CD4-positive, alpha-beta T cell treated with Interleukin-4 for 1 hour (primary cell): ENCODE measurements around the gene ALDH1B1.

Experiments used
- DNase-seq, 2 donors: peaks; one replicate each; pipeline ENCODE4 v3.0.0-alpha.2; 2020 to 2022

The ALDH1B1 gene

DNA sequence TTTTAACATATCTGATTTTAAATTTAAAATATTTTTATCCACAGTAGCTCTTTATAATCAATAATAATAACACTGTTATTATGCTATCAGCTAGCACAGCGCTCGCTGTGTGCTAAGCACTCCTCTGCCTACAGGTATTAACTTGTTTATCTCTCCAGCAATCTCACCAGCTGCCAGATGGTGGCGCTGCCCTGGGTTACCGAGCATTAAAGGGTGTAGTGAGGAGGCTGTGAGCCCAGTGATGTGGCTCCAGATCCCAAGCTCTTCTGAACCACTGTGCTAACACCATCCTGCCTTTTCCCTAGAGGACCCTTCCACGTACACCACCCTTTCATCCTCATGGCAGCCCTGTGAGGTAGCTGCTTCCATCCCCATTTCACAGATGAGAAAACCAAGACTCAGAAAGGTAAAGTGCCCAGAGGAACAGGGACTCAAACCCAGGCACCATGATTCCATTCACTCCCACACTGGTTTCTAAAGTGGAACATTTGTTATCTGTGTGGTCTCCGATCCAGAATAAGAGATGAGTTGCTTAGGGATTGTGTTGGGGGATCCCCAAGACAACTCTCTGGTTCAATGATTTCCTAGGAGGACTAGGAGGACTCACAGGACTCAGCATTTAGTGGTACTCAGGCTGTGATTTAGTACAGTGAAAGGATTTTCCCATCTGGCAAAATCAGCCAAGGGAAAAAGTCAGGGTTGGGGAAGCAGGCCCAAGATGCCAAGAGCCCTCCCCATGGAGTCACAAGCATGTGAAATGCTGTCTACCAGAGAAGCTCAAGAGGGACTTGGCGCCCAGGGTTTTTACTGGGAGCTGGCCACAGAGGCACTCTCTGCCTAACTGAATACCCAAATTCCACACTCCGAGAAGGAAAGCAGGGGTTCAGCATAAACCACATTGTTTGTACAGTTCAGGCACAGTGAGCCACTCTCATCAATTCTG is 24.8 kb downstream of the ALDH1B1 start:
- DNase-seq: peak in 1 of 2 donors; percentile 38

DNA sequence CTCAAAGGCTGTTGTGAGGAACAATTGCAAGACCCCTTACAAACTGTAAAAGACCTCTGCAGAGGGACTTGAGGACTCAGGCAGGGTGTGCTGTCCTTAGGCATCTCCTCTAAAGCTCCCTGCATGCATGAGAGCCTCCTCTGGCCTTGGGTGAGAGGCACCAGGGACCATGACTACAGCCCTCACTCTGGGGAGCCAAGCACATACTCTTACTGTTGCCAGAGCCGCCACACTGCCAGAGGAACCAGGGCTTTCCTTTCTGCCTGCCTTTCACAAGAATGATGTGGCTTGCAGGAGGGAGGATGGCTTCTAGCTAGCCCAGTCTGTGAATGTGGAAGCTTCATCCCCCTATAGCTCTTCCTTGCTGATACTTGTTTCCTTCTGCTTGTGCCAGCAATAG is 25.9 kb downstream of the ALDH1B1 start:
- no peak for DNase-seq

DNA sequence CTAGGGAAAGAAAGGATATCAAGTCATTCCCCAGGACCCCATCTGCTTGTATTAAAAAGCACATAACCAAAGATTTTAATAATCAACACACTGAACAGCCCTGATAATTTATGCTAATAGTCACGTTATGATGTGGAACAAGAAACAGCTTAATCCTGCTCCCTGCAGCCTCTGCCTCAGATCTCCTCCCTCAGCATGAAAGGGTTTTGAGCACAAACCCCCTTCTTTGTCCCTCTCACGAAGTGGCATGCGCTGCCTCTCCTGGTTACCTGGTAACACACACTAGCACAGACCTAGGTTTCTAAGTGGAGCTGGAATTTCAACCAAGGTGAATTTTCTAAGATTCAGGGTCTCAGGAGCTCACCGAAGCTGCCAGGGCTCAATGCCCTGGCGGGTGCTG is 26.7 kb downstream of the ALDH1B1 start:
- DNase-seq: no peak

DNA sequence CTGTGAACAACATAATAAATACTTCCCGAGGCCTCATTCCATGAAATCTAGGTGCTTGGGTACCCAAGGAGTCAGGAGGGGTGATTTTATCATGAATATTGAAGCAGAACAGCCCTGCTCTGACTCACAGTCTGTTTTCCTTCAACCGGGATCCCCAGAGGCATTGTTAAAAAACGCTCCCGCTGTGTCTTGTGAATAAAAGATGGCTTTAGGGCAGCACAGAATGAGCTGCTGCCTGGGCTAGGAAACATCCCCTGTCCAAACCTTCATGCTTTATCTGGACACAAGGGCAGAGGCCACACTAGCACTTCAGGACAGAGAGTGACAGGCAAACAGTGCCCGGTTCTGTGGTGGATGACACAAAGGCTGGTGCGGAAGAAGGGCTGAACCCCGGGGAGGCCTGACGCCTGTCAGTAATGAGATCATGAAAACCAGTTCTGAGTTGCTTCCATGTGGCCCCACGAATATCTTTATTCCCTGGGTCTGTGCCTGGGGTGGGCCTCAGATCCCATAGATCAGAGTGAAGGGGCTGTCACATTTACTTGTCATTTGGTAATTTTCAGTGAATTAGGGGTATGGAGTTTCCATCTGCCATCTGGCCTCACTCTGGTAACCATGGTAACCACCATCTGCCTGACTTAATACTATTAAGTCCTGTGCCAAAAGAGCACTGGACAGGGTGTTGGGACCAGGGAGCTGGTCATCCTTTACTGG is 29.2 kb downstream of the ALDH1B1 start:
- no peak for DNase-seq

DNA sequence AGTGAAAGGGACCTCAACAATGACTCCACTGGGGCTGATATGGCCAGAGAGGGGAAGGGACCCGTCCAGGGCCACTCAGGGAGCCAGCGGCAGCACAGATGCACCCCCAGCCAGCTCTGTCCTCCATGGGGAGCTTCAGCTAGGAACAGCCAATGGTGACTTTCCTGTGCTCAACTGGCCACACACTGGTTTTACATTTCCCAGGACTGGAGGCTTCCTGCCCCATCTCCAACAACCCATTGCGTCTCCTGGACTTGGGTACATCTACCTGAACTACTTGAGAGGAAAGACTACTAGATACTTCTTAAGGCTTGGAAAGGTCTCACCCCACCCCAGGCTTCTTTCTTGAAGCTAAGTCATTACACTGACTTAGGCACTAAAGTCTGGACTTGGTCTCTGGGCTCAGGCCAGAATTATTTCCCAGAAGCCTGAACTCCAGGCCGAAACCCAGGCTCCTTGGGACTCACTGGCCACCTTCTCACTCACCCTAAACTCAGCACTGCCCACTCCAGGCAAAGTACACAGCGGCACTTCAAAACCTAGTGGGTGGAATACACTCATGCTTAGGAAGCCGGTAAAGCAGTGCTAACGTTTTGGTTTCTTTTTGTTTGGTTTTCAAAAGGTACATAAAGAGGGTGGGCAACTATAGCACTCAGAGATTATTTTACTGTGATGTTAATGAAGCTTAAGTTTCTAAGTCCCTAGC is 30.2 kb downstream of the ALDH1B1 start:
- no peak for DNase-seq

DNA sequence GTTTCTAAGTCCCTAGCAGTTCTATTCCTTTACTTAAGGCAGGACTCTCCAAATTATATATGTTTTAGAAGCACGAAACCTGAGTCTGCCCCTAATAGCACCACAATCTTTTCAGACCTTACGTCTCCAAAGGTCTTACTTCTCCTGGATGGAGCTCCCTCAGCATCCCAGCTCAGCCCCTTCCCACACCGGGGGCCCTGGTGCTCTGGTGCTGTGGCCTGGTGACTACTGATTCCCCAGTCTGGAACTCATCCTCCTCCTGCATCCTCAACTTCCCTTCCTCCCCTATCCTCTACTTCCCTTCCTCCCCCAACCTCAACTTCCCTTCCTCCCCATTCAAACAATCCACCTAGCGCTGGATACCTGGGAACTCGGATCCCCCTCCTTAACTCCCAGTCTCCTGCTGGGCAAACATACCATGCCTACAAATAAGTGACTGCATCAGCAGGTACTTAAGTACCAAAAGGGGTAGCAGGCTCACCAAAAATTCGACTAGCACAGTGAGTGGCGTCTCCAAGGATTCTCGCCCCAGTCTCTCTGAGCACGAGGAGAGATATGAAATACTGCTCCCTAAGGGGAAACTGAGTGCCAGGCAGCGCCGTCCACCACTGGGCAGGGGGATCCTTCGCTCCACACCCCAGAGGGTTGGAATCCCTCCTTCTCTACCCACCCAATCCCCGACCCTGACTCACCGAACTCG is 30.9 kb downstream of the ALDH1B1 start:
- DNase-seq: no peak

DNA sequence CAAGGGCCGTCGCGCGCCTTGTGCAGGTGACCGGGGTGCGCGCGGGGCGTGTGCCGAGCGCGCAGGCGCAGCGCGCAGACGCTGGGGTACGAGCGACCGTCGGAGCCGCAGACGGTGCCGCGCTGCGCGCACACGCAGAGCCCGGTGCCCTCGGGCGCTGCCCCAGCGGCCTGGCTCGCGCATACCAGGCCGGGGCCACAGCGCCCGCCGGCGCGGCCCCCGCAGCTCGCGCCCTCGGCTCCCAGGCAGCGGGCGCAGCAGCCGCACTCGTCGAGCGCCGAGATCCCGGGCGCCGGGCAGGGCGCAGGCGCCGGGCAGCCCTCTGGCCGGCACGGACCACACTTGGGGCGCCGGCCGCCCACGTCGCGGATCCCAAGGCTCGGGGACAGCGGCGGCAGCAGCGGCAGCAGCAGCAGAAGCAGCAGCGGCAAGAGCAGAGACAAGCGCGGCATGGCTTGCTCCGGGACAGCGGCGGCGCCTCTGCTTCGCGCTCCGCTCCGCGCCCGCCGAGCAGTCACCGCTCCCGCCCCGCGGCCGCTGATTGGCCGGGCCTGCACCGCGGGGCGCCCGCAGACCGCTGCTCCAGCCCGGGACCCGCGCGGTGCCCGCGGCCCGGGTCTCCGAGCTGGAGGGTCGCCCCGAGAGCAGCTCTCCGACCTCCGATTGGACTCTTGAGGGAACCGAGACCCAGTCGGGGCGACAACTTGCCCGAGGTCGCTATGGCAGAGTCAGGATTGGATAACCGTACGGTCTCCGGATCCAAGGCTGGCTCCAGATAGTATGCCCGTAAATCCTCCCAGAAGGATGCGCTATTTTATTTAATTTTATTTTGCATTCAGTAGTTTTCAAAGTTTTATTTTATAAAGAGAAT is 31.7 kb downstream of the ALDH1B1 start, which contains the start of gene IGFBPL1:
IGFBPL1 (minus strand) TSS at position 482 of the 871 bp plus-strand sequence; CDS start at position 452, 30 bp downstream.
- DNase-seq: no peak

DNA sequence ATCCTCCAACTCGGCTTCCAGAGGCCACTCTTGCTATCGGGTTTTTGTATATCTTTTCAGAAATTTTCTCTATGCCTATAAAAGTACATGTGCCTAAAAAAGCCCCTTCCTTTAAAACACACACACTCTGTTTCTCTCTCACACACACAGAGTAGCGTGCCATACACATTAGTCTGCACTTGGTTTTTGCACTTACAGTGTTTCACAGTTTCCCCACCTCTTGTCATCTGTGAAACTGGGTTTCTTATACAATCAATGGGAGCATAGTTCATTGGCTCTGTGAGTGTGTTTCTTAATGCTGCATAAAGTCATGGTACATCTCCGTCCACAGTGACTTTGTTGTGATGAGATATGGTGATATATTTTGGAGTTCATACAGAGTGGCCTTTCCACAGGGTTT is 32.4 kb downstream of the ALDH1B1 start:
- no peak for DNase-seq

DNA sequence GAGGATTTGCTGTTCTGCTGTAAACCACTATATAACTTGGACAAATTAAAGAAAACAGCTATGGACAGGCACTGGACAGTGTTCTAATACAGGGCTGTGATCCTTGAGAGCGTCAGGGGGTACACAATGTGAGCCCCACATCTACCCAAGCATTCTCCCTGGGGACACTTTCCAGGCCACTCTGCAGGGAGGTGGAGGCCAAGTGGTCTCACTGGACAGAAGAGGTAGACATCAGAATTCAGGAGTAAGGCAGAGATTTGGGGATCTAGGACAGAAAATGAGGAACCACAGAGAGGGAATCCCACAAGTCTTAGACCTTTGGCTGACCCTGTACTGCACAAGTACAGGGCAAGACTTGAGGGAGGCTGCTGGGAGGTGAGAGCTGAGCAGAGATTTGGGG is 35.6 kb downstream of the ALDH1B1 start:
- no peak for DNase-seq

DNA sequence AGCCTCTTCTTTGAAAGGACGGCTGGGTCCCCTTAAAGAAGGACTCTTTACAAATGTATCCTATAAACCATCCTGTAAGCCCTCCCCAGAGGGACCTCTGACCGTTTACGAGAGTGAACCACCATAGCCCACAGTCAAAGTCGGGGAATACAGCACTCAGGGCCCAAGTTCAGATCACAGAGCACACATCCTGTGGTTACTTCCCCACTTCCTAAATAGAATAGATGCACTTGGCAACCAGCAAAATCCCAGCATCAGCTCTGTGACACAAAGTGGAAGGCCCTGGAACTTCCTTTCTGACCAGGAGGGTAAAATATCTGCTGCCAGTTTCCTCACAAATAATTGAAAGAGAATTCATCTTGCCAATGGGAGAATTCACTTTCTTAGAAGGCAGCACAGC is 38.6 kb downstream of the ALDH1B1 start:
- DNase-seq: no peak

DNA sequence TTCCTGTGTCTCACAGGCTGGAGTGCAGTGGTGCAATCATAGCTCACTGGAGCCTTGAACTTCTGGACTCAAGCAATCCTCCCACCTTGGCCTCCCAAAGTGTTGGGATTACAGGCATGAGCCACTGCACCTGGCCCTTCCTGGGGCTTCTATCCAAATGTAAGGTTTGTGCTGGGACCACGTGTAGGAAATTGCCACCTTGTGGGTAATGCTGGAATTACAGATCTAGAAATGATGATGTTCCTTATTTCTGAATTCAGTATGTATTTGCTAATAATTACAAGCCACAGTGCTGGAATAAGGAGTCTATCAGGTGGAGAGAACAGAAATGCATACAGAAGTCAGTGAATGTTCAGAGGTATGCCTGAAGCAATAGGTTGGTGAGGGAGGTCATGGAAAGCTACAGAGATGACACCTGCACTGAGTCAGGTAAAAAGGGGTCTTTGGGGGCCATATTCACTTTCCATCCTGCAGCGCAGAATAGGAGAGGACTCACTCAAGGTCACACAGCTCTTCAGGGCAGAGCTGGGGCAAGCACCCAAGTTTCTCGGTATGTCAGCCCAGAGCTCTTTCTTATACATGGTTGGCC is 40.5 kb downstream of the ALDH1B1 start:
- DNase-seq: peak in 1 of 2 donors; percentile 21

DNA sequence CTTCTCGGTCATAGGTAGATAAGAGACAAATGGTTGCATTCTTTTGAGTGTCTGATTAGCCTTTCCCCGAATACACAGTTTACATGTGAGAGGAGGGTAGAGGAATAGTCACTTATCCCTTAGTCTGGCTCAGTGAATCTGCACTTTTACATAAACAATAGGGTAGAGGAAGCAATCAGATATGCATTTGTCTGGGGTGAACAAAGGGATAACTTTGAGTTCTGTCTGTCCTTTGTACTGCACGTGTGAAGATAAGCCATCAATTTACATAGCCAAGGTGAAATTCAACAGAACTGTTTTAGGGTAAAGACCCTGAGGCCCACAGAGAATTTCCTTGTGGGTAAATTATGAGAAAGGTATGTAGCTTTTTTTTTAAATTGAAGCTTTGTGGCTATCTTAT is 41.9 kb downstream of the ALDH1B1 start:
- DNase-seq: no peak

DNA sequence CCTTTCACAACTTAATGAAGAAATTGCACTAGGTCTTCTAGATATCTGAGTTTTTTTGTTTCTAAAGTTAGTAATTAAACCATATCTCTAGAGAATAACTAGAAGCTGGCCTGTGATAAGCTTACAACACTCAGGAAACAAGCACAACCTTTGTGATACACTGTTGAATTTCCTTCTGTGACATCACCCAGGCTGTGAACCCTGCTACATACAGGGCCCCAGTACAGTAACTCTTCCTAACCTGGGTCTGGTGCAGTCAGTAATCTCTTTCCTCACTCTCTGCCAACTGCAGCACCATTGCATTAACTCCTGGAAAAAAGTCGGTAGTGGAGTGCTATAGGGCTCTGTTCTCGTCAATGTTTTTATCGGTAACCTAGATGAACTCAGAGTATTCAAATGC is 42.4 kb downstream of the ALDH1B1 start:
- DNase-seq: no peak

DNA sequence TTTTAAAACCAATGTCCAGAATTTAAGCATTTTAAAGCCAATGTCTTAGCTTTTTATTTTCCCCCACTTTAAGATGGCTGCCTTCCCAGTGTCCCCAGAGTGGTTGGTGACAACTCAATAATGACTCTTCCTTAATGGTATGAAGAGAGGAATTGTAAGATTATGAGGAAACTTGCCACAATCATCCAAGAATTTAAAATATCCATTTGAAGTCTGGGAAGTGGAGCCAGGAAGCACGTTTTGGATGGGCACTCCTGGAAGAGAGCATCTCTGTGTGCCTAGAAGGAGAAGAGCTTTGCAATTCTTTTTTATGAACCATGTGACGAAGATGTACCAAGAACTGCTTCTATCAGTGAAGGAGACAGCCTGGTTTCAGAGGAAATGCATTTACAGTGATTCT is 43.0 kb downstream of the ALDH1B1 start:
- no peak for DNase-seq

DNA sequence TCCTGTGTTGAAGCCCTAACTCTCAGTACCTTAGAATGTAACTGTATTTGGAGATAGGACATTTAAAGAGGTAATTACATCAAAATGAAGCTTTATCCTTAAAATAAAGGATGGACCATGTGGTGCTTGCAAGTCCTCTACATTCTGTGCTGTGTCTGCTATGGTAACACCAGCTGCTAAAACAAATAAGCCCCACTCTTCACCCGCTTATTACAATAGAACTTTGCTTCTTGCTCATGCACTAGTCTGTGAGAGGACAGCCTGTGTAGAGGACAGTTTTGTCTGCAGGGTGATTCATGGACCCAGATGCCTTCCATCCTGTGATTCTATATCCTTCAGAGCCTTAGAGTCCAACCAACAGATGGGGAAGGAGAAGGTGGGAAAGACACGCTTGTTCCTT is 44.2 kb downstream of the ALDH1B1 start:
- no peak for DNase-seq

DNA sequence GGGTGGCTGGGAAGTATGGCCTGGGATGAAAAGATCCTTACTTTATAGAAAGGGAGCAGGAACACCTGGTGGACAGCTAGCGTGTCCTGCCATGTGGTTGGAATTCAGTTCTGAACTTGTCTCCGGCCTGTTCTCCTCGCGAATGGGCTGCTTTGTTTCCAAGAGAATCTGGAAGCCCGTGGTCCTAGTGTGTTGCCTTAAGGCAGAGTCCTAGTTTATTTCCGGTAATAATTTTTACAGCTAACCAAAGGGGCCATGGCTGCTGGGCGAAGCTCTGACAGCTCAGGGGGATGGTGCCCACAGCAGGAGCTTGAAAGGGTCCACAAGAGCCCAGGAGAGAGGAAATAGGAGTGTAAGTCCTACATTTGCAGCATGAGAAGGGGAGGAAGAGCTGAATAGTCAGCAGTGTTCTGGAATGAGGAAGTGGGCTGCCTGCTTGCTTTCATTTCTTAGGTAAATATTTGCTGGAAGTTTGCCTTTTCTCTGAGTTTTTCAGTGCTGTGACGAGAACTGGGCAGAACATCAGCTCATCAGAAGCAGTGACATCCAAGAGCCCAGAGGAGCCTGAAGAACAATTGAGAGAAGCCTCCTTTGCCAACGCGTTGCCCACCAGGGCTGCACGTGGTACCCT is 44.8 kb downstream of the ALDH1B1 start:
- DNase-seq: no peak

DNA sequence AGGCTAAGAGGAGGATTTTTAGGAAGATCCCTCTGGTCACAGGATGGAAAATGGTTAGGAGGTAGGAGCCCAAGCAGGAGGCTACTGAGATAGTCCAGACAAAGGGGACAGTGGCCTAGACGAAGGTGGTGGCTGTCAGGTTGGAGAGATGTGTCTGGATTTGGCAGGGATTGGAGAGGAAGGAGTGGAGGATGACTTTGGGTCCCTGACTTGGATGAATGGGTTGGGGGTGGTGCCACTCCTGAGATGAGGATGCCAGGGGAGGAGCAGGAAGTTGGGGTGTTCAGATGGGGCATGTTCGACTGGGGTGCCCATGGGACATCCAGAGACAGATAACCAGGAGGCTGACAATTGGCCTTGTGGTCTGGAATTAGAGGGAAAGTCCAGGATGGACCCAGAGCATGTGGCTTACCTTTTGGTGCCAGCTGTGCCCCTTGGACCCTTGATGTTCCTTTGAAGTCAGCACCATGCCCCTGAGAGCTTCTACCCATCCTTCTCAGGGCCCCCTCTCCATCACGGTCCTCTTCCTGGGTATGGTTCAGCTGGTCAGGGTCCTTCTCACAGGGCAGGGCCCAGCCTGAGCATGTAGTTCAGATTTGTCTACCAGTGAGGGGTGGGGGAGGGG is 46.9 kb downstream of the ALDH1B1 start:
- DNase-seq: no peak

DNA sequence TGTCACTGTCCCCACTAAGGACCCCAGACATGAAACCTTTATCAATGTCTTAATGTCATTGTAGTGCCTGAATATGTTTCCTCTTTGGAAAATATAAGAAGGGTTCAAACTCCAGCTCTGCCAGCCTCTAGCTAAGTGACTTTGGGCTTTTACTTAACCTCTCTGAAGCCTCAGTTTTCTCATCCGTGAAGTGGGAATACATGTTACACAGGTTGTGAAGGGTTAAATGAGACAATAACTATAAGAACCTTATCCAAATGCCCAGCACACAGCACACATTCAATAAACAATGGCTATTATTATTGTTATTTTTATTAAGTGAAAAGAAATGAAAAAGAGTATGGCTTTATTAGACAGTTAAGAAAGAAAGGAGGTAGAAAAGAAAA is 47.4 kb downstream of the ALDH1B1 start:
- DNase-seq: no peak

DNA sequence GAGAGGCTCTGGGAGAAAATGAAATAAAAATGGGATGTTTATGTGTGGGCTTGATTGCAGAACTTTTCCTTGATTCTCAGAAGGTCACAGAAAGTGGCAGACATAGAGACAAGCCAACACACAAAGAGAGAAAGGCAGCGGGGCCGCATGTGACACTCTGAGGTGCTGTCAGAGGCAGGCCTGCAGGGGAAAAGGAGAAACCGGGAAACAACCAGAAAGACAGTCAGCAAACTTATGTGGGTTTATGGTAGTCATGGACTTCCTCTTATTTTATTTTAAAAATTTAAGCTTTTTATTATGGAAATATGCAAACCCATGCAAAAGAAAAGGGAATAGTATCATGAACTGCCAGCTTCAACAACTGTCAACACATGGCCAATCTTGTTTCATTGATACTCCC is 48.0 kb downstream of the ALDH1B1 start:
- no peak for DNase-seq

DNA sequence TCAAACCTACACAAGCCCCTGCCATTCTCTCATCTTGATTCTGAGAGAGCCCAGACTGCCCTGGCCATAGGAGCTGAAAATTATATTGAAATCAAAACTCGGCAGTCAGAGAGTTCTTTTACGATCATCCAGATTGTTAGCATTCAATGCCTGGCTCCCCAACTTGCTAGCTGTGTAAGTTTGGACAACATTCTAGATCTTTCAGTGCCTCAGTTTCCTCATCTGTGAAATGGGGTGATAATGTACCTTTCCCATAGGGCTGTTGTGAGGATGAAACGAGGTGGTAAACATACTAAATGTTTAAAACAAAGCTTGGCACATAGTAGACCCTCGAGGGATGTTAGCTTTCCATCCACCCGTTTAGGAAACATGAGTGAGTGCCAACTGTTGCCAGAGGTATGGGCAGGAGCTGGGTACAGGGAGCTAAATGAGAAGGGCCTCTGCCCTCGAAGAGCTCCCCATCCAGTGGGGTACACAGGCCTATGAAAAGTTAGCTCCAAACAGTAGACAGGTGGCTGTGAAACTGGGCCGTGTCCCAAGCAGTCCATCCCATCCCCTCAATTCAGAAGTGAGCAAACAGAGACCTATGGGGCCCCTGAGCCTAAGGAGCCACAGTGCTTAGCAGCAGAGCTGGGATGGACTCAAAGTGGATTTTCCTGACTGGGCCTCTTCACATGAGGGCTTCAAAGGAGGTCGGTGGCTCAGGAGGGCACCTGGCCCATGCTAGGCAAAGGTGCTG is 49.0 kb downstream of the ALDH1B1 start:
- DNase-seq: no peak
